WTC11 (cell line): ENCODE results near the gene RASGRP3.

ENCODE experiments used
- CREB1 ChIP-seq: sonication (generic); formaldehyde crosslinking; IDR thresholded peaks from 2 replicates; pipeline ENCODE4 v1.8.0; 2023; ENCODE audit warnings: mild to moderate bottlenecking, missing genetic modification reagents
- ESRRA ChIP-seq: sonication (generic); formaldehyde crosslinking; IDR thresholded peaks from 2 replicates; pipeline ENCODE4 v1.8.1; 2022; ENCODE audit warnings: mild to moderate bottlenecking, missing genetic modification reagents, borderline replicate concordance
- FOXJ3 ChIP-seq: sonication (generic); formaldehyde crosslinking; IDR thresholded peaks from 2 replicates; pipeline ENCODE4 v1.9.0; 2021; ENCODE audit warnings: missing genetic modification reagents, mild to moderate bottlenecking, borderline replicate concordance
- FOXP1 ChIP-seq: sonication (generic); formaldehyde crosslinking; IDR thresholded peaks from 2 replicates; pipeline ENCODE4 v1.8.0; 2022; ENCODE audit warnings: missing genetic modification reagents, mild to moderate bottlenecking, moderate library complexity, borderline replicate concordance
- ZNF396 ChIP-seq: fragments of 250-450 bp; sonication (Bioruptor Pico); IDR thresholded peaks from 2 replicates; pipeline ENCODE4 v1.8.0; 2021; ENCODE audit warnings: mild to moderate bottlenecking, moderate library complexity, borderline replicate concordance
- TF ChIP-seq, protein P1 (sequence below): fragments of 200-600 bp; IDR thresholded peaks from 2 replicates; pipeline ENCODE4 v1.8.0; 2022; ENCODE audit warnings: antibody characterized with exemption
- TF ChIP-seq, protein P2 (sequence below): sonication (generic); formaldehyde crosslinking; IDR thresholded peaks from 2 replicates; pipeline ENCODE4 v1.8.0; 2022; ENCODE audit warnings: mild to moderate bottlenecking, missing genetic modification reagents

DNA sequence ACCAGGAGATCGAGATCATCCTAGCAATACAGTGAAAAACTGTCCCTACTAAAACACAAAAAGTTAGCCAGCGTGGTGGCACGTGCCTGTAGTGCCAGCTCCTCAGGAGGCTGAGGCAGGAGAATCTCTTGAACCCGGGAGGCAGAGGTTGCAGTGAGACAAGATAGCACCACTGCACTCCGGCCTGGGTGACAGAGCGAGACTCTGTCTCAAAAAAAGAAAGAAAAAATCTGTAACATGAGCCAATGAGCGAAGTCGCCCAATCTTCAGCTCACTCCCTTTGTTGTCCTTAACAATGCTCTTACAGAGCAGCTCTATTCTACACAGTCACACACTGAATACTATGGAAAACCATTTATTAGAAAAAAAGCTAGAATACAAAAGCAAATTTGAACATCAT lies 100.6 kb downstream of the RASGRP3 start:
- TF ChIP-seq, protein P1, sequence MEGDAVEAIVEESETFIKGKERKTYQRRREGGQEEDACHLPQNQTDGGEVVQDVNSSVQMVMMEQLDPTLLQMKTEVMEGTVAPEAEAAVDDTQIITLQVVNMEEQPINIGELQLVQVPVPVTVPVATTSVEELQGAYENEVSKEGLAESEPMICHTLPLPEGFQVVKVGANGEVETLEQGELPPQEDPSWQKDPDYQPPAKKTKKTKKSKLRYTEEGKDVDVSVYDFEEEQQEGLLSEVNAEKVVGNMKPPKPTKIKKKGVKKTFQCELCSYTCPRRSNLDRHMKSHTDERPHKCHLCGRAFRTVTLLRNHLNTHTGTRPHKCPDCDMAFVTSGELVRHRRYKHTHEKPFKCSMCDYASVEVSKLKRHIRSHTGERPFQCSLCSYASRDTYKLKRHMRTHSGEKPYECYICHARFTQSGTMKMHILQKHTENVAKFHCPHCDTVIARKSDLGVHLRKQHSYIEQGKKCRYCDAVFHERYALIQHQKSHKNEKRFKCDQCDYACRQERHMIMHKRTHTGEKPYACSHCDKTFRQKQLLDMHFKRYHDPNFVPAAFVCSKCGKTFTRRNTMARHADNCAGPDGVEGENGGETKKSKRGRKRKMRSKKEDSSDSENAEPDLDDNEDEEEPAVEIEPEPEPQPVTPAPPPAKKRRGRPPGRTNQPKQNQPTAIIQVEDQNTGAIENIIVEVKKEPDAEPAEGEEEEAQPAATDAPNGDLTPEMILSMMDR, result no peak
- no peak for TF ChIP-seq FOXP1 (CRISPR knock-in tag)
- no peak for TF ChIP-seq ESRRA (CRISPR knock-in tag)
- TF ChIP-seq CREB1 (CRISPR knock-in tag), result no peak
- TF ChIP-seq, protein P2, sequence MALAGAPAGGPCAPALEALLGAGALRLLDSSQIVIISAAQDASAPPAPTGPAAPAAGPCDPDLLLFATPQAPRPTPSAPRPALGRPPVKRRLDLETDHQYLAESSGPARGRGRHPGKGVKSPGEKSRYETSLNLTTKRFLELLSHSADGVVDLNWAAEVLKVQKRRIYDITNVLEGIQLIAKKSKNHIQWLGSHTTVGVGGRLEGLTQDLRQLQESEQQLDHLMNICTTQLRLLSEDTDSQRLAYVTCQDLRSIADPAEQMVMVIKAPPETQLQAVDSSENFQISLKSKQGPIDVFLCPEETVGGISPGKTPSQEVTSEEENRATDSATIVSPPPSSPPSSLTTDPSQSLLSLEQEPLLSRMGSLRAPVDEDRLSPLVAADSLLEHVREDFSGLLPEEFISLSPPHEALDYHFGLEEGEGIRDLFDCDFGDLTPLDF (CRISPR knock-in tag), result no peak
- TF ChIP-seq ZNF396 (CRISPR knock-in tag), result no peak
- TF ChIP-seq FOXJ3 (CRISPR knock-in tag), result no peak
